ENCODE measurements around the gene GAB2.

GAB2 gene

GRCh38 chr11:78257654-78258053 is 160.0 kb downstream of the GAB2 start:
- POLR2A ChIA-PET, result no interaction called here

GRCh38 chr11:78256962-78257361 is 160.7 kb downstream of the GAB2 start:
- no peak overlapping the region for H3K4me3 ChIP-seq (ENCODE audit: low read depth, low read length)
- no peaks in the 10 kb centered on the region for H3K9me3 ChIP-seq (ENCODE audit: control insufficient read depth, insufficient read depth, low read depth, low read length)
- H3K27ac ChIP-seq (ENCODE audit: extremely low read depth, low read depth, low read length), result no peak overlapping the region
- no peak for TF ChIP-seq ZBTB10 (tag by site-specific recombination; IDR thresholded peaks at IDR 0.05)
- TF ChIP-seq HOXC10 (CRISPR knock-in tag; IDR thresholded peaks at IDR 0.05), result no peak
- no peak for TF ChIP-seq MZF1 (tag by site-specific recombination; IDR thresholded peaks at IDR 0.05; ENCODE audit: borderline replicate concordance)
- no peak for TF ChIP-seq GLI2 (tag by site-specific recombination; IDR thresholded peaks at IDR 0.05; ENCODE audit: borderline replicate concordance, low read depth)
- TF ChIP-seq ZFP3 (tag by site-specific recombination; IDR thresholded peaks at IDR 0.05; ENCODE audit: low read depth), result no peak
- TF ChIP-seq, protein P1, sequence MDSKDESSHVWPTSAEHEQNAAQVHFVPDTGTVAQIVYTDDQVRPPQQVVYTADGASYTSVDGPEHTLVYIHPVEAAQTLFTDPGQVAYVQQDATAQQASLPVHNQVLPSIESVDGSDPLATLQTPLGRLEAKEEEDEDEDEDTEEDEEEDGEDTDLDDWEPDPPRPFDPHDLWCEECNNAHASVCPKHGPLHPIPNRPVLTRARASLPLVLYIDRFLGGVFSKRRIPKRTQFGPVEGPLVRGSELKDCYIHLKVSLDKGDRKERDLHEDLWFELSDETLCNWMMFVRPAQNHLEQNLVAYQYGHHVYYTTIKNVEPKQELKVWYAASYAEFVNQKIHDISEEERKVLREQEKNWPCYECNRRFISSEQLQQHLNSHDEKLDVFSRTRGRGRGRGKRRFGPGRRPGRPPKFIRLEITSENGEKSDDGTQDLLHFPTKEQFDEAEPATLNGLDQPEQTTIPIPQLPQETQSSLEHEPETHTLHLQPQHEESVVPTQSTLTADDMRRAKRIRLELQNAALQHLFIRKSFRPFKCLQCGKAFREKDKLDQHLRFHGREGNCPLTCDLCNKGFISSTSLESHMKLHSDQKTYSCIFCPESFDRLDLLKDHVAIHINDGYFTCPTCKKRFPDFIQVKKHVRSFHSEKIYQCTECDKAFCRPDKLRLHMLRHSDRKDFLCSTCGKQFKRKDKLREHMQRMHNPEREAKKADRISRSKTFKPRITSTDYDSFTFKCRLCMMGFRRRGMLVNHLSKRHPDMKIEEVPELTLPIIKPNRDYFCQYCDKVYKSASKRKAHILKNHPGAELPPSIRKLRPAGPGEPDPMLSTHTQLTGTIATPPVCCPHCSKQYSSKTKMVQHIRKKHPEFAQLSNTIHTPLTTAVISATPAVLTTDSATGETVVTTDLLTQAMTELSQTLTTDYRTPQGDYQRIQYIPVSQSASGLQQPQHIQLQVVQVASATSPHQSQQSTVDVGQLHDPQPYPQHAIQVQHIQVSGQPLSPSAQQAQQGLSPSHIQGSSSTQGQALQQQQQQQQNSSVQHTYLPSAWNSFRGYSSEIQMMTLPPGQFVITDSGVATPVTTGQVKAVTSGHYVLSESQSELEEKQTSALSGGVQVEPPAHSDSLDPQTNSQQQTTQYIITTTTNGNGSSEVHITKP (tag by site-specific recombination; IDR thresholded peaks at IDR 0.05), result no peak
- TF ChIP-seq ZNF112 (tag by site-specific recombination; IDR thresholded peaks at IDR 0.05), result no peak
- TF ChIP-seq, protein P2, sequence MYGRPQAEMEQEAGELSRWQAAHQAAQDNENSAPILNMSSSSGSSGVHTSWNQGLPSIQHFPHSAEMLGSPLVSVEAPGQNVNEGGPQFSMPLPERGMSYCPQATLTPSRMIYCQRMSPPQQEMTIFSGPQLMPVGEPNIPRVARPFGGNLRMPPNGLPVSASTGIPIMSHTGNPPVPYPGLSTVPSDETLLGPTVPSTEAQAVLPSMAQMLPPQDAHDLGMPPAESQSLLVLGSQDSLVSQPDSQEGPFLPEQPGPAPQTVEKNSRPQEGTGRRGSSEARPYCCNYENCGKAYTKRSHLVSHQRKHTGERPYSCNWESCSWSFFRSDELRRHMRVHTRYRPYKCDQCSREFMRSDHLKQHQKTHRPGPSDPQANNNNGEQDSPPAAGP (tag by site-specific recombination; IDR thresholded peaks at IDR 0.05), result no peak
- H3K4me1 ChIP-seq (ENCODE audit: control insufficient read depth, insufficient read depth, low read length), result no peaks in the 10 kb centered on the region
- no peaks in the 10 kb centered on the region for H3K36me3 ChIP-seq (ENCODE audit: control insufficient read depth in 2 of 2, insufficient read depth in 1 of 2, low read length in 2 of 2)
- CTCF ChIA-PET, result interaction anchor here (0.6 to 1.0 kb wide), 3 partner anchors 29 to 309 kb away, joined by 3 read pairs; no protein-coding TSS in a partner anchor
- POLR2A ChIA-PET, result no interaction called here

More at GRCh38 chr11:78257654-78258053, 160.0 kb downstream of the GAB2 start:
- no peak for TF ChIP-seq ZSCAN30 (tag by site-specific recombination; IDR thresholded peaks at IDR 0.05)
- TF ChIP-seq ZNF664 (tag by site-specific recombination; IDR thresholded peaks at IDR 0.05), result no peak
- TF ChIP-seq HOXA7 (CRISPR knock-in tag; IDR thresholded peaks at IDR 0.05; ENCODE audit: borderline replicate concordance), result no peak
- no peak for TF ChIP-seq REPIN1 (tag by site-specific recombination; IDR thresholded peaks at IDR 0.05; ENCODE audit: low read depth)
- no peak overlapping the region for H3K4me3 ChIP-seq (ENCODE audit: low read depth, low read length)
- H3K36me3 ChIP-seq (ENCODE audit: control insufficient read depth in 2 of 2, insufficient read depth in 1 of 2, low read length in 2 of 2), result no peaks in the 10 kb centered on the region
- H3K27ac ChIP-seq (ENCODE audit: extremely low read depth, low read depth, low read length), result no peak overlapping the region
- no peaks in the 10 kb centered on the region for H3K4me1 ChIP-seq (ENCODE audit: control insufficient read depth, insufficient read depth, low read length)
- CTCF ChIA-PET, result interaction anchor here (0.6 to 1.0 kb wide), 2 partner anchors 30 to 308 kb away, joined by 3 read pairs; no protein-coding TSS in a partner anchor
- H3K9me3 ChIP-seq (ENCODE audit: control insufficient read depth, insufficient read depth, low read depth, low read length), result no peaks in the 10 kb centered on the region

DNA sequence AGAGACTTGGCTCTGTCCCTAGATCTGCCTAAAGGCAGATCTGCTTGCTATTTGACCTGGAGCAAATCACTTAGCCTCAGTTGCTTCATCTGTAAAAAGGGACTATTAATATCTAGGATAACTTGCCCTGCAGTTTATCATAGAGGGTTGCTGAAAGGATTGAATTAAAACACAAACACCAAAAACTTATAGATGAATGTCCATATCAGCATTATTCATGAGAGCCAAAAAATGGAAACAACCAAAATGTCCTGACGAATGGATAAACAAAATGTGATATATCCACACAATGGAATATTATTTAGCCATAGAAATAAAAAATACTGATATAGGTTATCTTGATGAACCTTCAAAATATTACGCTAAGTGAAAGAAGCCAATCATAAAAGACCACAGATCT is 161.7 kb downstream of the GAB2 start:
- no peak overlapping the region for H3K27ac ChIP-seq (ENCODE audit: extremely low read depth, low read depth, low read length)
- H3K4me1 ChIP-seq (ENCODE audit: control insufficient read depth, insufficient read depth, low read length), result no peaks in the 10 kb centered on the region
- no peak overlapping the region for H3K4me3 ChIP-seq (ENCODE audit: low read depth, low read length)
- H3K36me3 ChIP-seq (ENCODE audit: control insufficient read depth in 2 of 2, insufficient read depth in 1 of 2, low read length in 2 of 2), result no peaks in the 10 kb centered on the region
- ChIA-PET POLR2A (no interaction called here), CTCF (interaction anchor here (0.8 kb wide), 1 partner anchor 28 kb away, joined by 3 read pairs; no protein-coding TSS in a partner anchor)
- H3K9me3 ChIP-seq (ENCODE audit: control insufficient read depth, insufficient read depth, low read depth, low read length), result no peaks in the 10 kb centered on the region
- no peak for TF ChIP-seq ZBTB17 (tag by site-specific recombination; IDR thresholded peaks at IDR 0.05)
- TF ChIP-seq, protein P3, sequence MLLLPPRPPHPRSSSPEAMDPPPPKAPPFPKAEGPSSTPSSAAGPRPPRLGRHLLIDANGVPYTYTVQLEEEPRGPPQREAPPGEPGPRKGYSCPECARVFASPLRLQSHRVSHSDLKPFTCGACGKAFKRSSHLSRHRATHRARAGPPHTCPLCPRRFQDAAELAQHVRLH (tag by site-specific recombination; IDR thresholded peaks at IDR 0.05), result no peak
- TF ChIP-seq ZNF791 (tag by site-specific recombination; IDR thresholded peaks at IDR 0.05), result no peak
- TF ChIP-seq ZNF658 (tag by site-specific recombination; IDR thresholded peaks at IDR 0.05), result no peak
- TF ChIP-seq ZNF16 (tag by site-specific recombination; IDR thresholded peaks at IDR 0.05; ENCODE audit: low read depth), result no peak
- TF ChIP-seq, protein P4, sequence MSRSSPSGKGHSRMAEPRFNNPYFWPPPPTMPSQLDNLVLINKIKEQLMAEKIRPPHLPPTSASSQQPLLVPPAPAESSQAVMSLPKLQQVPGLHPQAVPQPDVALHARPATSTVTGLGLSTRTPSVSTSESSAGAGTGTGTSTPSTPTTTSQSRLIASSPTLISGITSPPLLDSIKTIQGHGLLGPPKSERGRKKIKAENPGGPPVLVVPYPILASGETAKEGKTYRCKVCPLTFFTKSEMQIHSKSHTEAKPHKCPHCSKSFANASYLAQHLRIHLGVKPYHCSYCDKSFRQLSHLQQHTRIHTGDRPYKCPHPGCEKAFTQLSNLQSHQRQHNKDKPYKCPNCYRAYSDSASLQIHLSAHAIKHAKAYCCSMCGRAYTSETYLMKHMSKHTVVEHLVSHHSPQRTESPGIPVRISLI (tag by site-specific recombination; IDR thresholded peaks at IDR 0.05), result no peak
- TF ChIP-seq, protein P5, sequence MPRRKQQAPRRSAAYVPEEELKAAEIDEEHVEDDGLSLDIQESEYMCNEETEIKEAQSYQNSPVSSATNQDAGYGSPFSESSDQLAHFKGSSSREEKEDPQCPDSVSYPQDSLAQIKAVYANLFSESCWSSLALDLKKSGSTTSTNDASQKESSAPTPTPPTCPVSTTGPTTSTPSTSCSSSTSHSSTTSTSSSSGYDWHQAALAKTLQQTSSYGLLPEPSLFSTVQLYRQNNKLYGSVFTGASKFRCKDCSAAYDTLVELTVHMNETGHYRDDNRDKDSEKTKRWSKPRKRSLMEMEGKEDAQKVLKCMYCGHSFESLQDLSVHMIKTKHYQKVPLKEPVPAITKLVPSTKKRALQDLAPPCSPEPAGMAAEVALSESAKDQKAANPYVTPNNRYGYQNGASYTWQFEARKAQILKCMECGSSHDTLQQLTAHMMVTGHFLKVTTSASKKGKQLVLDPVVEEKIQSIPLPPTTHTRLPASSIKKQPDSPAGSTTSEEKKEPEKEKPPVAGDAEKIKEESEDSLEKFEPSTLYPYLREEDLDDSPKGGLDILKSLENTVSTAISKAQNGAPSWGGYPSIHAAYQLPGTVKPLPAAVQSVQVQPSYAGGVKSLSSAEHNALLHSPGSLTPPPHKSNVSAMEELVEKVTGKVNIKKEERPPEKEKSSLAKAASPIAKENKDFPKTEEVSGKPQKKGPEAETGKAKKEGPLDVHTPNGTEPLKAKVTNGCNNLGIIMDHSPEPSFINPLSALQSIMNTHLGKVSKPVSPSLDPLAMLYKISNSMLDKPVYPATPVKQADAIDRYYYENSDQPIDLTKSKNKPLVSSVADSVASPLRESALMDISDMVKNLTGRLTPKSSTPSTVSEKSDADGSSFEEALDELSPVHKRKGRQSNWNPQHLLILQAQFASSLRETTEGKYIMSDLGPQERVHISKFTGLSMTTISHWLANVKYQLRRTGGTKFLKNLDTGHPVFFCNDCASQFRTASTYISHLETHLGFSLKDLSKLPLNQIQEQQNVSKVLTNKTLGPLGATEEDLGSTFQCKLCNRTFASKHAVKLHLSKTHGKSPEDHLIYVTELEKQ (tag by site-specific recombination; IDR thresholded peaks at IDR 0.05; ENCODE audit: borderline replicate concordance), result no peak
